Mammary epithelial cell (primary cell): ENCODE data around the gene PITPNB.

Source experiments
- EZH2 ChIP-seq: IDR thresholded peaks from 2 replicates; pipeline ENCODE4 v1.6.1; 2012; ENCODE audit warnings: low read length, inconsistent platforms, borderline replicate concordance
- TF ChIP-seq, protein P1 (sequence below), 2 donors: IDR thresholded peaks in 1 of 2; conservative IDR thresholded peaks in 1 of 2; 2 replicates each; pipeline ENCODE4 v1.5.1; 2011 to 2012; ENCODE audit warnings: inconsistent platforms in 2 of 2, low read length in 2 of 2, mild to moderate bottlenecking in 2 of 2, control low read depth in 1 of 2, low read depth in 1 of 2; ENCODE audit not compliant: insufficient read depth in 1 of 2; ENCODE audit errors: extremely low read depth in 1 of 2

DNA sequence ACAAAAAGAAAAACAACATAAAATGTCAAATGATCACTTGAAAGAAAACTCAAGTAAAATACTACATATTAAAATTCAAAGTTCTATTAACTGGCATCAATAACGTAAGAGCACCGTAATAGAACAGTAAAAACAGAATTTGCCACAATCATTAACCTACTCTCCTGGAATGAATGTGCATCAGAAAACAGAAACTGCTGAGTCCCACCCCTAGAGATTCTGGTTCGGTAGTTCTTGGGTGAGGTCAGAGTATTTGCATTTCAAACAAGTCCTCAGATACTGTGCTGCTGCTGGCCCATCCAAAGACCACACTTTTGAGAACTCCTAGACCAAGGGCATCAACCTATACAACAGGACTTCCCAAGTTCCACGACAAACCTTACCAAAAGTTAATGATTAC is 23.5 kb downstream of the PITPNB start:
- TF ChIP-seq, protein P1, sequence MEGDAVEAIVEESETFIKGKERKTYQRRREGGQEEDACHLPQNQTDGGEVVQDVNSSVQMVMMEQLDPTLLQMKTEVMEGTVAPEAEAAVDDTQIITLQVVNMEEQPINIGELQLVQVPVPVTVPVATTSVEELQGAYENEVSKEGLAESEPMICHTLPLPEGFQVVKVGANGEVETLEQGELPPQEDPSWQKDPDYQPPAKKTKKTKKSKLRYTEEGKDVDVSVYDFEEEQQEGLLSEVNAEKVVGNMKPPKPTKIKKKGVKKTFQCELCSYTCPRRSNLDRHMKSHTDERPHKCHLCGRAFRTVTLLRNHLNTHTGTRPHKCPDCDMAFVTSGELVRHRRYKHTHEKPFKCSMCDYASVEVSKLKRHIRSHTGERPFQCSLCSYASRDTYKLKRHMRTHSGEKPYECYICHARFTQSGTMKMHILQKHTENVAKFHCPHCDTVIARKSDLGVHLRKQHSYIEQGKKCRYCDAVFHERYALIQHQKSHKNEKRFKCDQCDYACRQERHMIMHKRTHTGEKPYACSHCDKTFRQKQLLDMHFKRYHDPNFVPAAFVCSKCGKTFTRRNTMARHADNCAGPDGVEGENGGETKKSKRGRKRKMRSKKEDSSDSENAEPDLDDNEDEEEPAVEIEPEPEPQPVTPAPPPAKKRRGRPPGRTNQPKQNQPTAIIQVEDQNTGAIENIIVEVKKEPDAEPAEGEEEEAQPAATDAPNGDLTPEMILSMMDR (conservative IDR thresholded peaks at IDR 0.05 in 1 of 2, IDR thresholded peaks at IDR 0.05 in 1 of 2; ENCODE audit: extremely low read depth in 1 of 2, insufficient read depth in 1 of 2, low read depth in 1 of 2, low read length in 2 of 2), result no peak
- TF ChIP-seq EZH2, result no peak
